GM18517 (cell line): Measurements from ENCODE around the gene FANK1.
"Not testable (repeated sequence)": the region's sequence is repeated elsewhere in the genome, so short reads cannot be mapped to it uniquely, and the experiment has no call there.

Experiments used
- ATAC-seq: cut with Tn5 transposase; IDR thresholded peaks from one replicate; pipeline ENCODE4 v1.9.1; 2021; ENCODE audit warnings: mild to moderate bottlenecking, moderate library complexity; ENCODE audit not compliant: unreplicated experiment

FANK1 gene

DNA sequence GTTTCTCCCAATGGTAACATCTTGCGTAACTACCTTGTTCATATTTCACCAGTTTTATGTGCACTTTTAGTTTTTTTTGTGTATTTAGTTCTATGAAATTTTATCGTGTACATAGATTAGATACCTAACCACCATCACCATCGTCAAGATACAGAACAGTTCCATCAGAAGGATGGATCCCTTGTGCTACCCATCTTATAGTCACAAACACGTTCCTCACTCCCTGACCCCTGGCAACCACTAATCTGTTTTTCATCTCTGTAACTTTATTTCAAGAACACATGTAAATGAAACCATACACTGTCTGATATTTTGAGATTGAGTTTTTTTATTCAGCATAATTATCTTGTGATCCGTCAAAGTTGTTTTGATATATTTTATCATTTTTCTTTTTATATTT, 29.9 kb downstream of the FANK1 start:
- no peak for ATAC-seq

DNA sequence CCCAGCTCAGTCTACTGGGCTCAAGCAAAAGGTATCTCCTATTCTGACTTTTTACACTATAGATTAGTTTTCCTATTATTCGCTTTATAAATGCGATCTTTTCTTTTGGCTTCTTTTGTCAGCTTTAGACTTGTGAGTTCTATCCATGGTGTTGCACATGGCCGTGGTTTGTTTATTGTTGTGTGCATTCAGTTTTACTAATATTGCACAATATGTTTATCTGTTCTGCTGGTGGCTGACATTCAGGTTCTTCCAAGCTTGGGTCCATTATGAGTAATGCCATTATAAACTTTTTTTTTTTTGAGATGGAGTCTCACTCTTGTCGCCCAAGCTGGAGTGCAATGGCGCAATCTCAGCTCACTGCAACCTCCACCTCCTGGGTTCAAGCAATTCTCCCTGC, 30.9 kb downstream of the FANK1 start:
- not testable (repeated sequence) for ATAC-seq

DNA sequence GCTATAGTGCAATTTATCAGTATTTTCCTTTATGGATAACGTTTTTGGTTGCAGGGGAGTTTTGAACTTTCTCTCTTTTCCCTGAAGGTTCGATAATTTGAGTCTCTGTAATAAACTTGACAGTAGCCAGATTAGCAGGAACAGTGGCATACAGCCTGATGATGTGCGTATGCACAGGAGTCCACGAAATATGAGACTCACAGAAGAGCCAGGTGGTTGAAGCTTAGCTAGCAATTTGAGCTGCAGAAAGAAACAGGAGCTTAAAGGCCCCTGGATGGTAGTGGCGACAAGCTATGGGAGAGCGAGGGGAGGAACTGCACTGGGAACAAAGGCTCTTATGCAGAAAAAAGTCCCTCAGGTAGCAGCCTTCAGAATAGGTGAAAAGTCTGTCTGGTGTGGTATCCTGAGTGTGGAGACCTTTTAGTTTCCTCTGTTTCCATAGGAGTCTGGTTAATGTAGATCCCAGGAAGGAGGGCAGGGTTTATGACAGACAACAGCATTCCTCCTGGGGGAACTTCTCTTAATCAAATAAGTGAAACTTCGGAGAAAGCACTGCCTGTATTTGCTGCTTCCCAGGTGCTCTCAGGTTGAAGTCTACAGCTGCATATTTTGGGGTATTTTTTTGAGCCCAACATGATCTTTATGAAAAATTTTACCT, 32.7 kb downstream of the FANK1 start:
- ATAC-seq: no peak

DNA sequence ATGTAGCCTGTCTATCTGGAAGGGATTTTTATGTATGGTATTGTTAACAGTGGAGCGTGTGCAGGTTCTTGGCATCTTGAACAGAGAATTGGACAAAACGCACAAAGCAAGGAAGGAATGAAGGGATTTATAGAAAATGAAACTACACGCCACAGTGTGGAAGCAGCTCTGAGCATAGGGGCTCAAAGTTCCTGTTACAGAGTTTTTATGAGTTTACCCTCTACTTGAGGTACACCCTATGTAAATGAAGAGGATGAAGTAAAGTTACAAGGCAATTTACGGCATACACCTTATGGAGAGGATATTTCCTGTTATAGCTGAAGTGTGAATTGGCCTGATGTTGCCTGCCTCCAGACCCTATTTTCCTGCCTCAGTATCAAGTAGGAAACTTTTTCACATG, 33.3 kb downstream of the FANK1 start:
- no peak for ATAC-seq

GRCh38 chr10:125933693-125934092, 37.3 kb downstream of the FANK1 start:
- ATAC-seq: no peak

GRCh38 chr10:125936331-125936730, 40.0 kb downstream of the FANK1 start:
- ATAC-seq: no peak

GRCh38 chr10:125940515-125940914, 44.2 kb downstream of the FANK1 start:
- no peak for ATAC-seq

- ATAC-seq: no peak
These were observed 54.9 kb downstream of the FANK1 start for GRCh38 chr10:125951290-125951689.

DNA sequence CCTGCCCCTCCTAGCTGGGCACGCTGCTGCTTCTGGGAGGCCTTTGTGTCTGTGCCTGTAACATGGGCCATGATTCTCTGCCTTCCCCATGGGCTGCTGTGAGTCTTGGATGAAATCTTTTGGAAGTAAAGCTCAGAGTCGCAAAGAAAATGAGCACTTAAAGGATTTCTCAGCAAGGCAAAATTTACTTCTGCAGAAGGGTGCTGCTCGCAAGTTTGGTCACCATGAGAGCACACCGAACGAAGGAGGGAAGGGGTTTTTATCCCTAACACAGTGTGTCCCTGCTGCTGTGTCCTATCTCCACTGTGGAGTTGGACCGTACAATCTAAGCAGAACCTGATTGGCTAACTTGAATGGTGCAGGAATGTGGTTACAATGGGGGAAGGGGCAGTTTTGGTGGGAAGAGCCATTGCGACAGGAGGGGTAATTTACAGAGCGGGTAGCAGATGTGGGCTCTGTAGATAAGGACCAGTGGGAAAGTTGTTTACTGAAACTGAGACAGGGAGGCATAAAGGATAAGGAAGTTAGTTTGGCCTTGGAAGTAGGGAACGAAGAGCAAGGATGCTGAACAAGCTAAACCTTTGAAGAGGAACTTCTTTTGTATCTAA, 57.5 kb downstream of the FANK1 start:
- ATAC-seq: no peak

GRCh38 chr10:125955766-125956165, 59.4 kb downstream of the FANK1 start:
- ATAC-seq: no peak

GRCh38 chr10:125961743-125962142, 65.4 kb downstream of the FANK1 start:
- no peak for ATAC-seq

DNA sequence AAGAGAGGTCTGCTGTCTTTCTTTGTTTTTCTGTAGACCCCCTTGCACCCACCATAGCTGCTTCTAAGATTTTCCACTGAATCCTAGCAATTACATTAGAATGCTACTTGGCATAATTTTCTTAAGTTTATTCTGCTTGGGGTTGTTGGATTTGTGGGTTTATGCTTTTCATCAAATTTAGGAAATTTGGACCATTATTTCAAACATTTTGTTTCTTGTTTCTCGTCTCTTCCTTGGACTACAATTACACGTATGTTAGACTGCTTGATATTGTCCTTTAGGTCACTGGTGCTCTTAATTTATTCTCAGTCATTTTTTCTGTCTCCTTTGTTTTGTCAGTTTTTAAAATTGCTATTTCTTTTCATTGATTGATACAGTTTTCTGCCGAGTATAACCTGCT, 65.8 kb downstream of the FANK1 start:
- no peak for ATAC-seq

GRCh38 chr10:125964558-125964957, 68.2 kb downstream of the FANK1 start:
- no peak for ATAC-seq

GRCh38 chr10:125967533-125967932, 71.2 kb downstream of the FANK1 start:
- ATAC-seq: no peak

- not testable (repeated sequence) for ATAC-seq
These were observed 73.8 kb downstream of the FANK1 start for GRCh38 chr10:125970077-125970630.

- no peak for ATAC-seq
These were observed 80.7 kb downstream of the FANK1 start for GRCh38 chr10:125976960-125977605.

GRCh38 chr10:125979976-125980375, 83.6 kb downstream of the FANK1 start:
- ATAC-seq: no peak

GRCh38 chr10:125980521-125981035, 84.2 kb downstream of the FANK1 start:
- ATAC-seq: no peak

GRCh38 chr10:125982260-125982948, 86.0 kb downstream of the FANK1 start:
- ATAC-seq: peak; percentile 77

DNA sequence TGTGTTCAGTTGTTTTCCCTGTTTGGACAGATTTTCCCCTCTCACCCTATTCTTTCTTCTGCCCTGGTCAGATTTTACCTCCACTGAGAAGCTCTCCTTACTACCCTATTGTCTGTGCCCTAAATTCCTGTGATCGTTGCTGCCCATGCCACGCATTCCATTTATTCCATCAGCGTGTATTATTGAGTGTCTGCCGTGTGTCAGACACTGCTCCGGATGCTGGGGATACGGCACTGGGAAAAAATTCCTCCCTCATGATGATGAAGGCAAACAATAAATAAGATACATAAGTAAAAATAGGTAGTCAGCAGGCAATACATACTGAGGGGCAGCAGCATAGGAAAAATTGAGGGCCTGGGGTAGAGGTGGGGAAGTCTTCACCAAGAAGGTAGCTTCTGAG, 86.8 kb downstream of the FANK1 start:
- no peak for ATAC-seq

DNA sequence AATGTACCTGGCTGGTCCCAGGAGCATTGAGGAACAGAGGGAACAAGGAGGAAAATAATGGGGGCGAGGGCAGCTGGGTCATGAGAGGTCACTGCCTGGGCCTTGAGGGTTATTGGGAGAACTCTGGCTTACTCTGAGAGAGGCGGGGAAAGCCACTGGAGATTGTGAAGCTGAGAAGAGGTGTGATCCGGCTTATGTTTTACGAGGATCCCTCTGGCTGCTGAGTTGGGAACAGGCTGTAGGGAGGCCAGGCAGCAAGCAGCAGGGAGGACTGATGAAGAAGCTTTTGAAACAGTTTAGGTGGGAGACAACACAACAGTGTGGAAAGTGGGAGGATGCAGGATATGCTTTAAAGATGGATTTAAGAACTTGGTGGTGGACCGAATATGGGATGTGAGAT, 87.3 kb downstream of the FANK1 start:
- no peak for ATAC-seq
